Uterus (tissue), 4 donors: ENCODE data around the gene CACNA2D1. TPM values are rescaled to one million over a fixed set of nuclear protein-coding genes. Genes with fewer than 3 reads are reported as not detected.

Experiments used
- DNase-seq, 2 donors: peaks; one replicate each; pipeline ENCODE4 v3.0.0-alpha.2; 2019 to 2020
- H3K27ac ChIP-seq, 2 donors: fragments of 200-600 bp; sonication (generic); 1 replicate in 1 of 2; 2 replicates in 1 of 2; pipeline ENCODE4 v1.5.1; 2016 to 2018
- H3K27me3 ChIP-seq, 2 donors: fragments of 200-600 bp; sonication (generic); one replicate each; pipeline ENCODE4 v1.5.1; 2018 to 2019; ENCODE audit warnings: control low read depth in 1 of 2
- H3K36me3 ChIP-seq, 2 donors: fragments of 200-600 bp; sonication (generic); one replicate each; pipeline ENCODE4 v1.5.1; 2019; ENCODE audit warnings: control low read depth in 1 of 2
- H3K4me1 ChIP-seq, 2 donors: fragments of 200-600 bp; sonication (generic); one replicate each; pipeline ENCODE4 v1.5.1; 2018 to 2019; ENCODE audit warnings: control low read depth in 1 of 2
- H3K4me3 ChIP-seq, 2 donors: fragments of 200-600 bp; sonication (generic); 1 replicate in 1 of 2; 2 replicates in 1 of 2; pipeline ENCODE4 v1.5.1; 2018 to 2019; ENCODE audit warnings: mild to moderate bottlenecking in 1 of 2
- H3K9me3 ChIP-seq, 2 donors: fragments of 200-600 bp; sonication (generic); one replicate each; pipeline ENCODE4 v1.5.1; 2019; ENCODE audit warnings: control low read depth in 1 of 2
- POLR2A ChIP-seq, 2 donors: fragments of 450-650 bp; IDR thresholded peaks; one replicate each; pipeline ENCODE4 v1.6.1; 2016; ENCODE audit warnings: antibody characterized with exemption in 2 of 2, mild to moderate bottlenecking in 1 of 2, moderate library complexity in 1 of 2
- intact Hi-C: fragments of 100-400 bp; cut with DNase I; formaldehyde crosslinking; loops from one replicate; pipeline ENCODE4 v1.15.1; 2023; ENCODE audit warnings: low total_unique reads
- total RNA-seq, 4 donors: library from RNA; depleted of rRNA in 3 of 4; stranded (reverse); fragments of >200 nt in 3 of 4; gene quantifications; one replicate each; pipeline versions ENCODE4 v1.1.0 to v1.2.4, GENCODE V29; 2014 to 2023
- TF ChIP-seq, protein P1 (sequence below), 4 experiments: fragments of 200-600 bp in 2 of 4; fragments of 450-650 bp in 2 of 4; sonication (generic) in 2 of 4; IDR thresholded peaks; one replicate each; pipeline ENCODE4 v1.5.1; 2016 to 2019; ENCODE audit warnings: antibody characterized with exemption in 4 of 4, mild to moderate bottlenecking in 2 of 4, moderate library complexity in 1 of 4
- donor health status: DM: yes; HTN: yes; CAD: no.

The CACNA2D1 gene
- total RNA-seq, 4 donors from 2014 or later = 30.1 to 54.1 (median 43.6) TPM

DNA sequence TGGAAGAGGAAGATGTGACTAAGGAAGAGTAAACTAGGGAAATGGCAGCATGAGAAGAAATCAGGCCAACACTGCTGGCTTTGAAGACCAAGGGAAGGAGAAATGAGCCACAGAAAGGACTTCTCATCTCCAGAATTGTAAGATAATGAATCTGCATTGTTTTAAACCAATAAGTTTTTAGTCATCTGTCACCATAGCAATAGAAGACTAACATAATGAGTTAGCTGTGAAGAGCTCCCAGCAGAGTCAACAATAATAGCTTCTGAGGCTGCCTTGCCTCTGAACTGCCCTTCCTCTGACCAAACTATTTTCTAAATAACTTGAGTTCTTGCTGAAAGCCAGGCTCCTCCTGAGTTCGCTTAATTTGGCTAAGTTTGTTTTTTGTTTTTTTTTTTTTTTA lies 103.6 kb downstream of the CACNA2D1 start:
- no peak overlapping the region for H3K4me3 ChIP-seq
- H3K27me3 ChIP-seq = no peaks in the 10 kb centered on the region
- no peaks in the 10 kb centered on the region for H3K4me1 ChIP-seq
- intact Hi-C loops = no loop called here
- H3K27ac ChIP-seq = no peak overlapping the region
- TF ChIP-seq, protein P1, sequence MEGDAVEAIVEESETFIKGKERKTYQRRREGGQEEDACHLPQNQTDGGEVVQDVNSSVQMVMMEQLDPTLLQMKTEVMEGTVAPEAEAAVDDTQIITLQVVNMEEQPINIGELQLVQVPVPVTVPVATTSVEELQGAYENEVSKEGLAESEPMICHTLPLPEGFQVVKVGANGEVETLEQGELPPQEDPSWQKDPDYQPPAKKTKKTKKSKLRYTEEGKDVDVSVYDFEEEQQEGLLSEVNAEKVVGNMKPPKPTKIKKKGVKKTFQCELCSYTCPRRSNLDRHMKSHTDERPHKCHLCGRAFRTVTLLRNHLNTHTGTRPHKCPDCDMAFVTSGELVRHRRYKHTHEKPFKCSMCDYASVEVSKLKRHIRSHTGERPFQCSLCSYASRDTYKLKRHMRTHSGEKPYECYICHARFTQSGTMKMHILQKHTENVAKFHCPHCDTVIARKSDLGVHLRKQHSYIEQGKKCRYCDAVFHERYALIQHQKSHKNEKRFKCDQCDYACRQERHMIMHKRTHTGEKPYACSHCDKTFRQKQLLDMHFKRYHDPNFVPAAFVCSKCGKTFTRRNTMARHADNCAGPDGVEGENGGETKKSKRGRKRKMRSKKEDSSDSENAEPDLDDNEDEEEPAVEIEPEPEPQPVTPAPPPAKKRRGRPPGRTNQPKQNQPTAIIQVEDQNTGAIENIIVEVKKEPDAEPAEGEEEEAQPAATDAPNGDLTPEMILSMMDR (IDR thresholded peaks at IDR 0.05) = no peak
- no peak for TF ChIP-seq POLR2A (IDR thresholded peaks at IDR 0.05)
- H3K9me3 ChIP-seq = no peaks in the 10 kb centered on the region
- H3K36me3 ChIP-seq = peaks cover 0 to 3% of the 10 kb centered on the region in 2 donors
- DNase-seq = no peak

DNA sequence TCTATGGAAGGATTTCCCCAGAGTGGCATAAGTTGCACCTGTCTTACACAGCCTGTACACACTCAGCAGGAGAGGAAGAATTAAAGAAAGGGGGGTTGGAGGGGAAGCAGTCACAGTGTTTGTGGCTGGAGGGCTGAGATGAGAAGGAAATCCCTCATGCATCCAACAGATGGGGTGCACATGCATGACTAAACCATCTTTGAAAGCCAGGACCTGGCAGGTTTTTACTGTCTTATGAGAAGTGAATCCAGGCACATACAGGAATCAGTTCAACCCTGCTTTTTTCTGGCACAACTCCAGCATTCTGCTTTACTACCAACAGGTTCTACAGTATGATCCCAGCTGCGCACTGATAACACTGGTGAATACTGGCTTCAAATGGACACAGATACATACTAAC lies 107.7 kb downstream of the CACNA2D1 start:
- intact Hi-C loops = no loop called here
- Histone ChIP-seq H3K9me3 (no peaks in the 10 kb centered on the region), H3K4me3 (no peak overlapping the region), H3K27me3 (no peaks in the 10 kb centered on the region), H3K27ac (no peak overlapping the region), H3K36me3 (peaks cover 0 to 5% of the 10 kb centered on the region in 2 donors), H3K4me1 (no peaks in the 10 kb centered on the region)
- no peak for DNase-seq
- TF ChIP-seq, protein P1 (IDR thresholded peaks at IDR 0.05) = no peak
- no peak for TF ChIP-seq POLR2A (IDR thresholded peaks at IDR 0.05)

DNA sequence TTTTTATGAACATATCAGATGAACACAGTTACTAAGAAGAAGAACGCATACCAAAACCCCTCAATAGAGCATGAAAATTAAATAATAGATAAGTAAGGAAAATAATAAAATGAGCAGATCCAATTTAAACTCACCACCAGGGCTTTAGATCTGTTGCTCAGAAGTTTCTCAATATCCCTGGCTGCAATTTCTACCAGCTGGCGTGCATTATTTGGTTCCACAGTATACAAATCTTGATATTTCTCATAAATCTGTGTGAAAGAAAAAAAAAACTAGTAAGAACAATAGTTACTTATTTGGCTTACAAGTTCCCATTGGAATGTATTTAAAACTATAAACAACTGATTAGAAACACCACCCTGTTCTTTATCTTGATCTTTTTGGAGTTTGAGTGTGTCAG lies 108.6 kb downstream of the CACNA2D1 start:
- peaks cover 0 to 5% of the 10 kb centered on the region in 2 donors for H3K36me3 ChIP-seq
- intact Hi-C loops = no loop called here

DNA sequence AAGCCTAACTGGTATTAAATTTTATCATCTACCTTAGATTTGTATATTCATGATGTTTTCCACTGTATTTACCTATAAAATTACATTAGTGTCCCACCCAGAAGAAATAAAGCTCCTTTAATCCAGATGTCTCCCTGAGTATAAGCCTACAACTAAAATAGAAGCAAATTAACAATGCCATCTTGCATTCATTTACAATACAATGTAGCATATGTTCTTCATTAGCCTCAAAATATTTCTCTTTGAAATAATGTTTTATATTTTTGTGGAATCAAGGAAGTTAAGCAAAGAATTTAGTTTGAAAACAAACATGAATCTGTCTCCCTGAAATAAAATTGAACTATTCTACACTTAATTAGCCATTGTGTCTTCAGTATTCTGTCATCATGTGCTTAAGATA lies 112.3 kb downstream of the CACNA2D1 start:
- Histone ChIP-seq H3K4me1 (no peaks in the 10 kb centered on the region), H3K27ac (no peak overlapping the region), H3K27me3 (no peaks in the 10 kb centered on the region), H3K4me3 (no peak overlapping the region), H3K9me3 (no peaks in the 10 kb centered on the region), H3K36me3 (peaks cover 0 to 5% of the 10 kb centered on the region in 2 donors)
- intact Hi-C loops = no loop called here
- TF ChIP-seq, protein P1 (IDR thresholded peaks at IDR 0.05) = no peak
- TF ChIP-seq POLR2A (IDR thresholded peaks at IDR 0.05) = no peak
- DNase-seq = no peak

More for the DNA sequence above, 108.6 kb downstream of the CACNA2D1 start:
- no peaks in the 10 kb centered on the region for H3K27me3 ChIP-seq
- no peak overlapping the region for H3K4me3 ChIP-seq
- H3K27ac ChIP-seq = no peak overlapping the region
- no peaks in the 10 kb centered on the region for H3K9me3 ChIP-seq
- no peak for DNase-seq
- H3K4me1 ChIP-seq = no peaks in the 10 kb centered on the region
- TF ChIP-seq POLR2A (IDR thresholded peaks at IDR 0.05) = no peak

DNA sequence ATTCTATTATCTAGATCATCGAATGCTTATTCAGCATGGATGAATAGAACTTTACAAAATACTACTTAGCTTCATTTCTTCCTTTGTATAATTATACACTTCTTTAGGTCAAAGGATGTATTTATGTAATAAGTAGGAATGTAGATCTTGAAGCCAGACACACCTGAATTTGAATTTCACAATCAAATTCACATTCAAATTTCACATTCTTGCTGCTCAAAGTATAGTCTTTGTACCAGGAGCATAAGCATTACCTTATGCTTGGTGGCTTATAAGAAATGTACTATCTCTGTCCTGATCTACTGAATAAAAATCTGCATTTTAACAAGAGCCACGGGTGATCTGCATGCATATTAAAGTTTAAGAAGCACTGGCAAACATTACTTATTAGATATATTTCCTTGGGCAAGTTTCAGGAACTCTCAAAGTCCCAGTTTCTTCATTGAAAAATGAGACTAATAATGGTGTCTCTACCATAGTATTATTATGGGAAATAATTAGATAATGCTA lies 112.8 kb downstream of the CACNA2D1 start:
- no peak overlapping the region for H3K4me3 ChIP-seq
- no peaks in the 10 kb centered on the region for H3K4me1 ChIP-seq
- H3K36me3 ChIP-seq = peaks cover 0 to 5% of the 10 kb centered on the region in 2 donors
- H3K27ac ChIP-seq = no peak overlapping the region
- DNase-seq = no peak
- TF ChIP-seq, protein P1 (IDR thresholded peaks at IDR 0.05) = no peak
- TF ChIP-seq POLR2A (IDR thresholded peaks at IDR 0.05) = no peak
- H3K27me3 ChIP-seq = no peaks in the 10 kb centered on the region
- H3K9me3 ChIP-seq = no peaks in the 10 kb centered on the region
- intact Hi-C loops = no loop called here

DNA sequence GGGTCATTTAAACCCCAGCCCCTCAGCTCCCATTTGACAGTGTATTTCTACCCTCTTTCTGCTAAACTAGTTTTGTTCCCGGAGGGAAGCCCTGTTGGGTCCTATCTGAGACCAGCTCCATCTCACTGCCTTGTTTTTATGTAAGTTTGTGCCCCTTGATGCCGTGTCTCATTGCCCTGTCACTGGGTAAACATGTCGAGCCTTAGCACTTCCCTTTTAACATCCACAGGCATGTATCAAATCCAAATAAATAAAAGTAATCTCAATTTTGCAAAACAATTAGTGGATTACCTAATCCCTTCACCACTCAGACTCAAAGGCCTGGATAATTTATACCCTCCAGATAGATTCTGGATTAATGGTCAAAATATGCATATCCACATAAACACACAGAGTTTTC lies 115.7 kb downstream of the CACNA2D1 start:
- Histone ChIP-seq H3K4me3 (no peak overlapping the region), H3K9me3 (no peaks in the 10 kb centered on the region), H3K36me3 (no peaks in the 10 kb centered on the region), H3K27me3 (no peaks in the 10 kb centered on the region), H3K27ac (no peak overlapping the region), H3K4me1 (no peaks in the 10 kb centered on the region)
- DNase-seq = no peak
- TF ChIP-seq POLR2A (IDR thresholded peaks at IDR 0.05) = no peak
- TF ChIP-seq, protein P1 (IDR thresholded peaks at IDR 0.05) = no peak
- intact Hi-C loops = no loop called here
